B cell (primary cell): ENCODE data around the gene ZNF746. TPM values are rescaled to one million over a fixed set of nuclear protein-coding genes. Genes with fewer than 3 reads are reported as not detected.

Experiments used
- ATAC-seq: fragments of 200-7000 bp; cut with Tn5 transposase; one replicate; pipeline ENCODE4 v1.10.0; 2021; ENCODE audit warnings: low read depth, mild to moderate bottlenecking, moderate number of reproducible peaks, moderate library complexity
- CTCF ChIA-PET: fragments of 350-600 bp; sonication (Branson Sonifier 250); formaldehyde crosslinking; loops from one replicate; lab custom pipeline; 2021; ENCODE audit warnings: antibody characterized with exemption, inconsistent platforms; lab: Charles Lee
- POLR2A ChIA-PET: fragments of 350-600 bp; sonication (Branson Sonifier 250); formaldehyde crosslinking; loops from one replicate; lab custom pipeline; 2021; ENCODE audit warnings: antibody characterized with exemption; lab: Charles Lee
- DNase-seq: peaks from one replicate; pipeline ENCODE4 v3.0.0; 2013
- H2AFZ ChIP-seq: 2 replicates; pipeline ENCODE4 v1.6.1; 2012; ENCODE audit warnings: mild to moderate bottlenecking, low read depth, low read length; ENCODE audit not compliant: insufficient read depth, poor library complexity, severe bottlenecking
- H3K27ac ChIP-seq, 2 donors: 1 replicate in 1 of 2; 2 replicates in 1 of 2; pipeline ENCODE4 v1.5.1; 2012 to 2013; ENCODE audit warnings: low read length in 2 of 2, mild to moderate bottlenecking in 2 of 2, moderate library complexity in 1 of 2
- H3K27me3 ChIP-seq, 4 experiments: fragments of 200-600 bp in 1 of 4; sonication (generic) in 1 of 4; replicated peaks in 1 of 4; 1 replicate in 2 of 4; 2 replicates in 2 of 4; pipeline versions ENCODE4 v1.6.1 to v1.7.0; 2013 to 2016; ENCODE audit warnings: low read length in 3 of 4, mild to moderate bottlenecking in 2 of 4, mixed read lengths in 1 of 4, moderate library complexity in 1 of 4; ENCODE audit not compliant: insufficient read depth in 4 of 4, control insufficient read depth in 3 of 4; ENCODE audit errors: control extremely low read depth in 1 of 4
- H3K36me3 ChIP-seq, 2 experiments: replicated peaks in 1 of 2; 1 replicate in 1 of 2; 2 replicates in 1 of 2; pipeline versions ENCODE4 v1.6.1 to v1.7.1; 2013; ENCODE audit warnings: low read length in 1 of 2; ENCODE audit not compliant: insufficient read depth in 2 of 2, control insufficient read depth in 1 of 2; ENCODE audit errors: control extremely low read depth in 1 of 2, extremely low read depth in 1 of 2
- H3K4me1 ChIP-seq, 2 donors: fragments of 200-600 bp in 1 of 2; sonication (generic) in 1 of 2; 1 replicate in 1 of 2; 2 replicates in 1 of 2; pipeline versions ENCODE4 v1.5.1 to v1.6.1; 2013 to 2017; ENCODE audit warnings: low read length in 2 of 2; ENCODE audit not compliant: control insufficient read depth in 2 of 2, insufficient read depth in 2 of 2
- H3K4me2 ChIP-seq: replicated peaks from 2 replicates; pipeline ENCODE3; 2012; ENCODE audit warnings: mild to moderate bottlenecking, low read depth, low read length; ENCODE audit not compliant: poor library complexity, severe bottlenecking
- H3K4me3 ChIP-seq, 5 experiments: fragments of 200-600 bp in 1 of 5; sonication (generic) in 1 of 5; 1 replicate in 3 of 5; 2 replicates in 2 of 5; pipeline versions ENCODE4 v1.5.1 to v1.7.0; 2011 to 2016; ENCODE audit warnings: low read length in 4 of 5, mild to moderate bottlenecking in 4 of 5, low read depth in 2 of 5, control low read depth in 1 of 5, moderate library complexity in 1 of 5; ENCODE audit not compliant: insufficient read depth in 1 of 5; ENCODE audit errors: control extremely low read depth in 1 of 5, extremely low read depth in 1 of 5
- H3K79me2 ChIP-seq: fragments of 200-600 bp; sonication (generic); one replicate; pipeline ENCODE4 v1.6.0; 2016; ENCODE audit warnings: low read length; ENCODE audit not compliant: control insufficient read depth, insufficient read depth
- H3K9ac ChIP-seq: fragments of 200-600 bp; sonication (generic); 2 replicates; pipeline ENCODE4 v1.6.1; 2017; ENCODE audit warnings: mild to moderate bottlenecking, low read length, moderate library complexity
- H3K9me3 ChIP-seq, 3 donors: one replicate each; pipeline versions ENCODE4 v1.6.1 to v1.7.1; 2013; ENCODE audit warnings: low read length in 2 of 3; ENCODE audit not compliant: control insufficient read depth in 2 of 3, insufficient read depth in 1 of 3; ENCODE audit errors: control extremely low read depth in 1 of 3
- H4K20me1 ChIP-seq: 2 replicates; pipeline ENCODE4 v1.6.0; 2012; ENCODE audit warnings: mild to moderate bottlenecking, low read length; ENCODE audit not compliant: insufficient read depth, control insufficient read depth, poor library complexity, severe bottlenecking
- H3K27ac Mint-ChIP-seq: one replicate; pipeline ENCODE4 v1.8.0; 2021; ENCODE audit warnings: mixed read lengths
- H3K27me3 Mint-ChIP-seq: one replicate; pipeline ENCODE4 v1.8.0; 2021; ENCODE audit warnings: mixed read lengths
- H3K4me1 Mint-ChIP-seq: one replicate; pipeline ENCODE4 v1.8.0; 2021; ENCODE audit warnings: mixed read lengths
- H3K4me3 Mint-ChIP-seq: one replicate; pipeline ENCODE4 v1.8.0; 2021; ENCODE audit warnings: mixed read lengths
- H3K9me3 Mint-ChIP-seq: one replicate; pipeline ENCODE4 v1.8.0; 2022; ENCODE audit warnings: mixed read lengths; ENCODE audit not compliant: insufficient read depth
- EZH2 ChIP-seq: IDR thresholded peaks from 2 replicates; pipeline ENCODE4 v1.6.1; 2012; ENCODE audit warnings: borderline replicate concordance, low read depth, mild to moderate bottlenecking, moderate library complexity, low read length; ENCODE audit not compliant: insufficient read depth, poor library complexity, severe bottlenecking
- WGBS: methylation state at CpG from one replicate; pipeline ENCODE4 v1.1.5; 2013; ENCODE audit warnings: missing lambda C conversion rate; ENCODE audit not compliant: insufficient coverage; 5-methylcytosine and 5-hydroxymethylcytosine counted together
- intact Hi-C: fragments of 100-400 bp; cut with micrococcal nuclease; formaldehyde crosslinking; loops from one replicate; pipeline ENCODE4 v1.10.0; 2022
- polyA plus RNA-seq: library from polyadenylated mRNA; depleted of rRNA; stranded (reverse); fragments of >200 nt; gene quantifications from 2 replicates; pipeline ENCODE4 v1.2.3, GENCODE V29; 2012
- total RNA-seq, 2 donors: library from RNA; stranded (reverse); fragments of 120-200 nt in 1 of 2; gene quantifications; 1 replicate in 1 of 2; 2 replicates in 1 of 2; pipeline versions ENCODE4 v1.2.3 to v1.2.4, GENCODE V29; 2013 to 2022
- TF ChIP-seq, protein P1 (sequence below): fragments of 200-600 bp; IDR thresholded peaks from one replicate; pipeline ENCODE4 v1.8.0; 2022; ENCODE audit warnings: antibody characterized with exemption, mild to moderate bottlenecking

Gene ZNF746
- total and polyA plus RNA-seq, 2 donors (not counting 1 experiment from before 2014, with no cell fraction given): 15.6 to 30.4 TPM

DNA sequence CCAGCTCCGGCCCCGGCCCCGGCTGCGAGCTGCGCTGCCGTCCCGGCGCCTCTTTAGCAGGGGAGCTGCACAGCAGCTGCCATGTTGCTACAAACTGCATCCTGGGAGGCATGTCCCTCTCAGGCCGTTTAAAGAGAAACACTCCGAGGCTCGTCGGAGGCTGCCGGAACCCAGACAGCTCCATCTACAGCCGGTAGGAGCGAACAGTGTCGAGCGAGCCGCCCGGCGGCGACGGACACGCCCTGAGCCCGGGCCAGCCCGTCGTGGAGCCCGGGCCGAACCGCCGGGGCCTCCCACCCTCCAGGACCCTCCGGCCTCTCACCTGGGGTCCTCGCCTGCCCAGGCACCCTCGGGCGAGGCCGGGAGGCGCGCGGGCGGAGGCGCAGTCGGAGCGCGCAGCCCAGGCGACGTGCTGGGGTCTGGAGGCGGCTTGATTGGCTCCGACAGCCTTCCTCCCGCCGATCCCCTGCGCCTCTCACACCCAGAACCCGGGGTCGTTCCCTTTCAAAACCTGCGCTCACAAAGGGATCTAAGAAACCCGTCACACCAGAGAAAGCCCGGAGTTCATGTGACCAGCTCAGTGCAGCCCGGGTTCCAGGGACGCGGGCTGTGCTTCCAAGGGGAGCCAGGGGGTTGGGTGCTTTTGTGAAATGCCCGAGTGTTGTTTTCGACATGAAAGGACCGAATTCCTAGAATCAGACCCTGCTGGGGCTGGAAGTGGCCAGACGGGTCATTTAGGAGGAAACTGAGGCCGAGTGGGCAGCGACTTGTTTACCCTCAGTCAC lies 36.9 kb downstream of the ZNF746 start, which contains the start of gene ZNF777:
Gene ZNF777 (minus strand): TSS at position 570 of the 785 bp plus-strand sequence. CDS start 5,040 bp downstream, outside the sequence.
- H3K4me2 ChIP-seq: peak within 1 kb of the TSS; percentile 96
- Mint-ChIP-seq H3K4me1 (peaks cover 31% of the 10 kb centered on the region), H3K4me3 (peak within 1 kb of the TSS; percentile 92), H3K9me3 (no peaks in the 10 kb centered on the region), H3K27ac (peak within 1 kb of the TSS; percentile 89), H3K27me3 (peaks cover 14% of the 10 kb centered on the region)
- H3K36me3 ChIP-seq: peaks cover 0 to 13% of the 10 kb centered on the region in 2 experiments
- H3K79me2 ChIP-seq: peaks cover 42% of the 10 kb centered on the region
- CTCF ChIA-PET: interaction anchor here (0.5 to 5.0 kb wide), 11 partner anchors 20 to 313 kb away, joined by 3 to 41 read pairs (median 3); partner anchors contain the start of genes ZNF398 and ZNF783
- H2AFZ ChIP-seq: peak within 1 kb of the TSS; percentile 99
- peaks cover 25% of the 10 kb centered on the region for H4K20me1 ChIP-seq
- POLR2A ChIA-PET: interaction anchor here (1.1 kb wide), 1 partner anchor 163 kb away, joined by 3 read pairs; no protein-coding TSS in a partner anchor
- peaks cover 14% of the 10 kb centered on the region in 2 donors for H3K4me1 ChIP-seq
- intact Hi-C loops: loop anchor here (1.0 to 2.0 kb wide), 5 partner anchors 36 to 313 kb away; partner anchors contain the start of genes ZNF212, ZNF398 and ZNF746
- peak within 1 kb of the TSS; percentile 25 to 94 (median 70) for H3K4me3 ChIP-seq
- WGBS: under 1% methylated on average over 64 of the region's 64 CpGs
- H3K9ac ChIP-seq: peak within 1 kb of the TSS; percentile 90
- DNase-seq (peak; percentile 87), ATAC-seq (peak; percentile 97)
- peak within 1 kb of the TSS in 1 of 2 donors; percentile 65 for H3K27ac ChIP-seq
- no peaks in the 10 kb centered on the region for H3K9me3 ChIP-seq
- H3K27me3 ChIP-seq: peaks cover 0 to 11% (median 2%) of the 10 kb centered on the region in 4 experiments
- TF ChIP-seq EZH2: no peak
- TF ChIP-seq, protein P1, sequence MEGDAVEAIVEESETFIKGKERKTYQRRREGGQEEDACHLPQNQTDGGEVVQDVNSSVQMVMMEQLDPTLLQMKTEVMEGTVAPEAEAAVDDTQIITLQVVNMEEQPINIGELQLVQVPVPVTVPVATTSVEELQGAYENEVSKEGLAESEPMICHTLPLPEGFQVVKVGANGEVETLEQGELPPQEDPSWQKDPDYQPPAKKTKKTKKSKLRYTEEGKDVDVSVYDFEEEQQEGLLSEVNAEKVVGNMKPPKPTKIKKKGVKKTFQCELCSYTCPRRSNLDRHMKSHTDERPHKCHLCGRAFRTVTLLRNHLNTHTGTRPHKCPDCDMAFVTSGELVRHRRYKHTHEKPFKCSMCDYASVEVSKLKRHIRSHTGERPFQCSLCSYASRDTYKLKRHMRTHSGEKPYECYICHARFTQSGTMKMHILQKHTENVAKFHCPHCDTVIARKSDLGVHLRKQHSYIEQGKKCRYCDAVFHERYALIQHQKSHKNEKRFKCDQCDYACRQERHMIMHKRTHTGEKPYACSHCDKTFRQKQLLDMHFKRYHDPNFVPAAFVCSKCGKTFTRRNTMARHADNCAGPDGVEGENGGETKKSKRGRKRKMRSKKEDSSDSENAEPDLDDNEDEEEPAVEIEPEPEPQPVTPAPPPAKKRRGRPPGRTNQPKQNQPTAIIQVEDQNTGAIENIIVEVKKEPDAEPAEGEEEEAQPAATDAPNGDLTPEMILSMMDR: peak; percentile 43
